RKO (cell line): ENCODE measurements around the gene CLDN22.

ENCODE experiments used
- DNase-seq: peaks from one replicate; pipeline ENCODE4 v3.0.0-alpha.2; 2016; ENCODE audit warnings: low spot score

The CLDN22 gene

GRCh38 chr4:183321516-183321915 is 1.4 kb upstream of the CLDN22 start:
- no peak for DNase-seq

- DNase-seq, result no peak
Observed at GRCh38 chr4:183321079-183321478, 1.0 kb upstream of the CLDN22 start.

- DNase-seq, result no peak
Observed at GRCh38 chr4:183318656-183319055, 1.4 kb downstream of the CLDN22 start.

GRCh38 chr4:183314806-183315205 is 5.3 kb downstream of the CLDN22 start:
- no peak for DNase-seq

GRCh38 chr4:183314336-183314735 is 5.7 kb downstream of the CLDN22 start:
- DNase-seq, result no peak

- no peak for DNase-seq
Observed at GRCh38 chr4:183312841-183313240, 7.2 kb downstream of the CLDN22 start.

GRCh38 chr4:183306811-183307210 is 13.3 kb downstream of the CLDN22 start:
- DNase-seq, result no peak

- no peak for DNase-seq
Observed at GRCh38 chr4:183304538-183304937, 15.5 kb downstream of the CLDN22 start.

- no peak for DNase-seq
Observed at GRCh38 chr4:183304067-183304466, 16.0 kb downstream of the CLDN22 start.

GRCh38 chr4:183303301-183303700 is 16.8 kb downstream of the CLDN22 start:
- no peak for DNase-seq

GRCh38 chr4:183300655-183301054 is 19.4 kb downstream of the CLDN22 start:
- DNase-seq, result no peak

- DNase-seq, result no peak
Observed at GRCh38 chr4:183300070-183300469, 20.0 kb downstream of the CLDN22 start.

GRCh38 chr4:183299464-183299863 is 20.6 kb downstream of the CLDN22 start:
- no peak for DNase-seq

GRCh38 chr4:183297675-183298074 is 22.4 kb downstream of the CLDN22 start:
- no peak for DNase-seq

GRCh38 chr4:183295711-183296110 is 24.4 kb downstream of the CLDN22 start:
- no peak for DNase-seq

- no peak for DNase-seq
Observed at GRCh38 chr4:183291070-183291469, 29.0 kb downstream of the CLDN22 start.

GRCh38 chr4:183289688-183290087 is 30.4 kb downstream of the CLDN22 start:
- peak; percentile 9 for DNase-seq

- DNase-seq, result no peak
Observed at GRCh38 chr4:183288955-183289354, 31.1 kb downstream of the CLDN22 start.

- DNase-seq, result no peak
Observed at GRCh38 chr4:183287677-183288076, 32.4 kb downstream of the CLDN22 start.

GRCh38 chr4:183287309-183287659 is 32.8 kb downstream of the CLDN22 start:
- DNase-seq, result no peak

GRCh38 chr4:183286590-183287308 is 33.3 kb downstream of the CLDN22 start:
- no peak for DNase-seq

GRCh38 chr4:183285886-183286285 is 34.2 kb downstream of the CLDN22 start:
- no peak for DNase-seq

GRCh38 chr4:183284965-183285364 is 35.1 kb downstream of the CLDN22 start:
- DNase-seq, result no peak

- DNase-seq, result no peak
Observed at GRCh38 chr4:183284258-183284785, 35.8 kb downstream of the CLDN22 start.
